ENCODE measurements around the gene TDRD10.
"Not testable (repeated sequence)": the region's sequence is repeated elsewhere in the genome, so short reads cannot be mapped to it uniquely, and the experiment has no call there.

The TDRD10 gene

GRCh38 chr1:154517661-154518060, 15.6 kb downstream of the TDRD10 start:
- H3K4me3 Mint-ChIP-seq, result no peak overlapping the region
- peaks cover 8% of the 10 kb centered on the region for H3K27me3 Mint-ChIP-seq
- H3K27ac Mint-ChIP-seq, result no peak overlapping the region
- DNase-seq (no peak), ATAC-seq (no peak)
- H3K36me3 Mint-ChIP-seq (ENCODE audit: low read depth), result no peaks in the 10 kb centered on the region
- H3K9me3 Mint-ChIP-seq, result no peaks in the 10 kb centered on the region
- H3K4me1 Mint-ChIP-seq, result no peaks in the 10 kb centered on the region

DNA sequence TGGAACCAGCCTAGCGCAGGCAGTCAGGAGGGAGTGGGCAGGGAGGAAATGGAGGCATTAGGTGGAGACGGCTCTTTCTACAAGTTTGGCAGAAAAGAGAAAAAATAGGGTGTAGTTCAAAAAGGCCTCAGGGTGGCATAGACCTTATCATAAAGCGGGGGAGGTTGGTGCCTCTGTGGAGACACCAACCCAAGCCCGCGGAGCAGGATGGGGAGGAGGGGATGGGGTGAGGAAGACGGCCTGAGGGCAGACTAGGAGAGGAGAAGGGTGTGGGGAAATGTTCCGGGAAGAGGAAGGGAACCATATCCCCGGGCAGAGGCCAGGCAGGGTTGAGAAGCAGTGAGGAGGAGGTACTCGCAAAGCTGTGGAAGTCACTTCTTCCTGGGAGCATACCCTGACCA, 17.6 kb downstream of the TDRD10 start:
- Mint-ChIP-seq H3K36me3 (ENCODE audit: low read depth) (no peaks in the 10 kb centered on the region), H3K4me1 (no peaks in the 10 kb centered on the region), H3K27me3 (peaks cover 13% of the 10 kb centered on the region), H3K27ac (no peak overlapping the region), H3K9me3 (no peaks in the 10 kb centered on the region), H3K4me3 (no peak overlapping the region)
- no peak for DNase-seq
- no peak for ATAC-seq

- Mint-ChIP-seq H3K9me3 (no peaks in the 10 kb centered on the region), H3K4me3 (no peak overlapping the region), H3K27ac (no peak overlapping the region), H3K36me3 (ENCODE audit: low read depth) (no peaks in the 10 kb centered on the region), H3K4me1 (no peaks in the 10 kb centered on the region), H3K27me3 (peaks cover 14% of the 10 kb centered on the region)
- DNase-seq (no peak), ATAC-seq (no peak)
Measured at GRCh38 chr1:154520333-154520732, 18.3 kb downstream of the TDRD10 start.

- peaks cover 12% of the 10 kb centered on the region for H3K27me3 Mint-ChIP-seq
- H3K27ac Mint-ChIP-seq, result no peak overlapping the region
Measured at GRCh38 chr1:154521695-154522094, 19.7 kb downstream of the TDRD10 start.

DNA sequence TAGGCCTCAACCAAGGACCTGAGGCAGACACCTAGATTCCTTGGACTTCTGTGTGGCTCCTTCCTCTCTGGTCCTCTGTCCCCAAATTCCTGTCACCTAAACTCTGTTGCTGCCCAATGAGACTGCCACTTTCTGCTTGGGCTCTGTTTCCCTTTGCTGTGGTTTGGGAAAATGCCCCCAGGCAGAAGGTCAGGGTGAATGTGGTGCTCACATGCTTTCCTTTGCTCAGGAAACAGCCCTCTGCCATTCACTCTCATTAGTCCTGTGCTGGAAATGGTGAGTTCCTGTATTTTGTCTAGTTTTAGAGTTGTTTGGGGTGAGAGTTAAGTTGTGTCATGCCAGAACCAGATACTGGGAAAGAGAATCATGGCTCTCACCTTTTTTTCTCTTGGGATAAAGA, 22.9 kb downstream of the TDRD10 start:
- H3K4me1 Mint-ChIP-seq, result no peaks in the 10 kb centered on the region
- DNase-seq (no peak), ATAC-seq (no peak)
- H3K27ac Mint-ChIP-seq, result no peak overlapping the region
- no peaks in the 10 kb centered on the region for H3K9me3 Mint-ChIP-seq
- no peaks in the 10 kb centered on the region for H3K36me3 Mint-ChIP-seq (ENCODE audit: low read depth)
- H3K4me3 Mint-ChIP-seq, result no peak overlapping the region
- H3K27me3 Mint-ChIP-seq, result peaks cover 10% of the 10 kb centered on the region

More at GRCh38 chr1:154521695-154522094, 19.7 kb downstream of the TDRD10 start:
- Mint-ChIP-seq H3K9me3 (no peaks in the 10 kb centered on the region), H3K4me3 (no peak overlapping the region), H3K4me1 (no peaks in the 10 kb centered on the region), H3K36me3 (ENCODE audit: low read depth) (no peaks in the 10 kb centered on the region)
- no peak for ATAC-seq
- no peak for DNase-seq

DNA sequence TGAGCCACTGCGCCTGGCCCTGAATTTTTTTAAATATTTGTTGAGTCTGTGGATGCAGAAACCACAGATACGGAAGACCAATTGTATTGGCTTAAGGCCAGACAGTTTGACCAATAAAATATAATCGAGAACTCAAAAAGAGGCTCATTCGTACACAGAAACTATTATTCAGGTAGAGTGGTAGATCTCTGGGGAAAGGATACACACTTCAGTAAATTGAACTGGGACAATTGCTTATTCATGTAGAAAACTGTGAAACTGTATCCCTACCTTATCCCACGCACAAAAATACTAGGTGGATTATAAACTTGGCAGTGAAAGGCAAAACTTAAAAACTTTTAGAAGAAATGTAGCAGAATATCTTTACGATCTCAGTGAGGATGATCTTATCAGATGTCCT, 25.2 kb downstream of the TDRD10 start:
- ATAC-seq (no peak), DNase-seq (no peak)
- H3K4me3 Mint-ChIP-seq, result no peak overlapping the region
- no peaks in the 10 kb centered on the region for H3K9me3 Mint-ChIP-seq
- no peaks in the 10 kb centered on the region for H3K36me3 Mint-ChIP-seq (ENCODE audit: low read depth)
- no peak overlapping the region for H3K27ac Mint-ChIP-seq
- H3K27me3 Mint-ChIP-seq, result peaks cover 12% of the 10 kb centered on the region
- H3K4me1 Mint-ChIP-seq, result no peaks in the 10 kb centered on the region

GRCh38 chr1:154529308-154529707, 27.3 kb downstream of the TDRD10 start:
- H3K4me3 Mint-ChIP-seq, result no peak overlapping the region
- H3K27me3 Mint-ChIP-seq, result peaks cover 5% of the 10 kb centered on the region
- ATAC-seq, result no peak
- H3K27ac Mint-ChIP-seq, result no peak overlapping the region
- H3K36me3 Mint-ChIP-seq (ENCODE audit: low read depth), result no peaks in the 10 kb centered on the region
- H3K4me1 Mint-ChIP-seq, result no peaks in the 10 kb centered on the region
- no peak for DNase-seq
- no peaks in the 10 kb centered on the region for H3K9me3 Mint-ChIP-seq

GRCh38 chr1:154531950-154532349, 29.9 kb downstream of the TDRD10 start:
- not testable (repeated sequence) for ATAC-seq; DNase-seq; H3K27ac Mint-ChIP-seq; H3K4me1 Mint-ChIP-seq; H3K4me3 Mint-ChIP-seq; H3K36me3 Mint-ChIP-seq (ENCODE audit: low read depth); H3K27me3 Mint-ChIP-seq; H3K9me3 Mint-ChIP-seq

- Mint-ChIP-seq H3K27ac (no peak overlapping the region), H3K4me3 (no peak overlapping the region), H3K9me3 (no peaks in the 10 kb centered on the region), H3K4me1 (no peaks in the 10 kb centered on the region), H3K36me3 (ENCODE audit: low read depth) (no peaks in the 10 kb centered on the region), H3K27me3 (peaks cover 9% of the 10 kb centered on the region)
- no peak for DNase-seq
- ATAC-seq, result no peak
Measured at GRCh38 chr1:154533952-154534844, 32.2 kb downstream of the TDRD10 start.

GRCh38 chr1:154536570-154536969, 34.6 kb downstream of the TDRD10 start:
- no peak for ATAC-seq
- Mint-ChIP-seq H3K36me3 (ENCODE audit: low read depth) (no peaks in the 10 kb centered on the region), H3K4me1 (no peaks in the 10 kb centered on the region)

DNA sequence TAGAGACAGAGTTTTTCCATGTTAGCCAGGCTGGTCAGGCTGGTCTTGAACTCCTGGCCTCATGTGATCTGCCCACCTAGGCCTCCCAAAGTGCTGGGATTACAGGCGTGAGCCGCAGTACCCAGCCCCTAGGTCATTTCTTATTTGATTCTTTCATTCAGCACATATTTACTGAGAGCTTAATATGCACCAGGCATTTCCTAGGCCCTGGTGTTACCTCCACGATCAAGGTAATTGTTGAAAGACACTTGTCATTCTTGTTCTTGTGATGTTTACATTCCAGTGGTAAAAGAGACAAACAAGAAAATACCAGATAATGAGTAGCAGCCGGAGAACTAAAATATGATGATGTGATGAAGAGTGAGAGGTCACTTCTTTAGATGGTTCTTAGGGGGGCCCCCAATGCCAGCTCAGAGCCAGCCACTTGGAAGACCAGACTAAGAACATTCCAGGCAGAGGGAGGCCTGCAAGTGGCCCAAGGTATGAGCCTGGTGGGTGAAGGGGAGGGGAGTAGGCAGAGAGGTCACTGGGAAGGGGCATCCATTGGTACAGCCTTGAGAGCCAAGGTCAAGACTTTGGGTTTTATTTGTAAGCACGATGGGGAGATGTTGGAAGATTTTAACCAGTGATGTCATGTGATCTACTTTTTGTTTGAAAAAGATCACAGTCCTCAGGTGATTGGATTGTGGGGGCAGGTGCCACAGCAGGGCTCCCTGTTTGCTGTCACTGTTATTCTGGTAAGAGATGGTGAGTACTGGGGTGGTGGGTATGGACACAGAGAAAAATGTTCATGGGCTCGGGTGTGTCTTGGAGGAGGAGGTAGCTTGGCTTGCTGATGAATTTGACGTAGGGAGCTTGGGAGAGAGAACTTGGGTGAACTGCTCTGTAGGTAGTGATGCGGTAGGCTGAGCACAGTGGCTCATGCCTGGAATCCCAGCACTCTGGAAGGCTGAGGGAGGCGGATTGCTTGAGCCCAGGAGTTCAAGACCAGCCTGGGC, 37.8 kb downstream of the TDRD10 start:
- no peaks in the 10 kb centered on the region for H3K9me3 Mint-ChIP-seq
- H3K27ac Mint-ChIP-seq, result no peak overlapping the region
- ATAC-seq, result no peak

More at GRCh38 chr1:154536570-154536969, 34.6 kb downstream of the TDRD10 start:
- Mint-ChIP-seq H3K27me3 (peaks cover 15% of the 10 kb centered on the region), H3K27ac (no peak overlapping the region), H3K4me3 (no peak overlapping the region), H3K9me3 (no peaks in the 10 kb centered on the region)
- DNase-seq, result no peak

DNA sequence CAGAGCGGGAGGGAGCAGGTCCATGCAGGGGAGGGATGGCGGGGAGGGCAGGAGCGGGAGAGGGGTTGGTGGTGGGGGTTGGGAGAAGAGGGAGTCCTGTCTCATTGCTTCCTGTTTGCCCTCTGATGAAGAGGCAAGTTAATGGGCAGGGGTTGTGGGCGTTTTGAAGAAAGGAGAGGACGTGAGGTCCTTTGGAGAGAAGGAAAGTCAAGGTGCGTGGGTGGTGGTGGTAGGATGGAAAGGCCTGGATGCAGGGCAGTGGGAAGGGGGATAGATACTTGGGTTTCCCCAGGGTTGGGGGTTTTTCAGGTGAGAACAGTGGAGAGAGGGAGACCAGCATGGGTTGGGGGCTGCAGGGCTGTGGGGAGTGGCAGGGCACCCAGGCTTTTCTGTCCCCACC, 39.2 kb downstream of the TDRD10 start:
- Mint-ChIP-seq H3K9me3 (no peaks in the 10 kb centered on the region), H3K27me3 (peaks cover 13% of the 10 kb centered on the region), H3K4me3 (no peak overlapping the region), H3K27ac (no peak overlapping the region), H3K4me1 (no peaks in the 10 kb centered on the region), H3K36me3 (ENCODE audit: low read depth) (no peaks in the 10 kb centered on the region)
- no peak for ATAC-seq
- no peak for DNase-seq

More for the DNA sequence above, 37.8 kb downstream of the TDRD10 start:
- H3K4me1 Mint-ChIP-seq, result no peaks in the 10 kb centered on the region
- H3K4me3 Mint-ChIP-seq, result no peak overlapping the region
- H3K27me3 Mint-ChIP-seq, result peaks cover 15% of the 10 kb centered on the region
- H3K36me3 Mint-ChIP-seq (ENCODE audit: low read depth), result no peaks in the 10 kb centered on the region
- no peak for DNase-seq

GRCh38 chr1:154546264-154547063, 44.4 kb downstream of the TDRD10 start:
- peak; percentile 65 for DNase-seq
- peak; percentile 88 for ATAC-seq
- Mint-ChIP-seq H3K9me3 (no peaks in the 10 kb centered on the region), H3K4me3 (no peak overlapping the region), H3K4me1 (peaks cover 9% of the 10 kb centered on the region), H3K27ac (no peak overlapping the region), H3K36me3 (ENCODE audit: low read depth) (peaks cover 25% of the 10 kb centered on the region), H3K27me3 (no peaks in the 10 kb centered on the region)

DNA sequence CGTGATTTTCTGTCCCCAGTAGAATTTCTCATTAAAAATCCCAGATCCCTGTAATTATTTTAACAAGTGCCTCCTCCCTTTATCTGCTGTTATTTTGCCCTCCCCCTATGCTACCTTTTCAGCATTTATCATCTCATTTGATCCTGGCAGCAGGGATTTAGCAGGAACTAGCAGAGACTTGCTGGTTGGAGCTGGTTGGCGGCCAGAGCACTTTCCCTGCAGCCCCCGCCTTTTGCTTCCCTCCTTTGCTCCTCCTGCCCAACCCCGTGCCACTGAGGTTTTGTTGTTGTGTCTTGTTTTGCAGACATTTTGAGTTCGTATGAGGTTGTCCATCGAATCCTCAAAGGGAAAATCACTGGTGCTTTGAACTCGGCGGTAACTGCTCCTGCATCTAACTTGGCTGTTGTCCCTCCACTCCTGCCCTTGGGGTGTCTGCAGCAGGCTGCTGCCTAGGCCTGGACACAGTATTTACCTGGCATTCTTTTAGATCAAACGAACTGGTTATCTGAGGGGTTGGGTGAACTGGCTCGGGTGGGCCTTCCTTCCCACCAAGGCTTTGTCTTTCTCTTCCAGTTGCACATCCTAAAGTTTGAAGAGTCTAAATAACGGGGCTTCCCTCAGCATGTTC, 45.2 kb downstream of the TDRD10 start:
- no peak for ATAC-seq
- no peaks in the 10 kb centered on the region for H3K27me3 Mint-ChIP-seq
- H3K4me1 Mint-ChIP-seq, result peaks cover 9% of the 10 kb centered on the region
- no peak overlapping the region for H3K4me3 Mint-ChIP-seq
- H3K27ac Mint-ChIP-seq, result no peak overlapping the region
- DNase-seq, result no peak
- H3K36me3 Mint-ChIP-seq (ENCODE audit: low read depth), result peaks cover 29% of the 10 kb centered on the region
- H3K9me3 Mint-ChIP-seq, result no peaks in the 10 kb centered on the region
